Neural progenitor cell (in vitro differentiated cells): Measurements from ENCODE around the gene CCDC32.

ENCODE experiments used
- CTCF ChIP-seq: fragments of 200-600 bp; sonication (generic); IDR thresholded peaks from 2 replicates; pipeline ENCODE4 v1.5.1; 2017; ENCODE audit warnings: antibody characterized with exemption, mild to moderate bottlenecking
- EZH2 ChIP-seq: fragments of 200-600 bp; sonication (generic); IDR thresholded peaks from 2 replicates; pipeline ENCODE4 v1.6.1; 2017; ENCODE audit warnings: antibody characterized with exemption, mild to moderate bottlenecking, moderate library complexity
- EZH2phosphoT487 ChIP-seq: fragments of 200-600 bp; sonication (generic); IDR thresholded peaks from 2 replicates; pipeline ENCODE4 v1.6.1; 2017; ENCODE audit warnings: antibody characterized with exemption

- TF ChIP-seq CTCF (no peak), EZH2 (no peak), EZH2phosphoT487 (no peak)
Measured at GRCh38 chr15:40562691-40563090, 2.2 kb downstream of the CCDC32 start.
